Loucy (cell line): Measurements from ENCODE around the gene SLC35E4.

Source experiments
- CTCF ChIP-seq: fragments of 200-600 bp; sonication (generic); conservative IDR thresholded peaks from 2 replicates; pipeline ENCODE4 v1.5.1; 2014; ENCODE audit warnings: mild to moderate bottlenecking, antibody characterized with exemption, low read length
- EZH2phosphoT487 ChIP-seq: fragments of 200-600 bp; IDR thresholded peaks from 2 replicates; pipeline ENCODE4 v1.6.1; 2018; ENCODE audit warnings: antibody characterized with exemption, mild to moderate bottlenecking, moderate library complexity, borderline replicate concordance

- TF ChIP-seq CTCF, result no peak
- no peak for TF ChIP-seq EZH2phosphoT487
Observed at GRCh38 chr22:30607939-30608338, 27.6 kb upstream of the SLC35E4 start.
